ENCODE measurements around the gene JAM3. TPM values are rescaled to one million over a fixed set of nuclear protein-coding genes. Genes with fewer than 3 reads are reported as not detected.

The JAM3 gene
- total and polyA plus RNA-seq, 2 donors (not counting 1 experiment from before 2014, with no cell fraction given): 13.5 to 29.6 TPM

DNA sequence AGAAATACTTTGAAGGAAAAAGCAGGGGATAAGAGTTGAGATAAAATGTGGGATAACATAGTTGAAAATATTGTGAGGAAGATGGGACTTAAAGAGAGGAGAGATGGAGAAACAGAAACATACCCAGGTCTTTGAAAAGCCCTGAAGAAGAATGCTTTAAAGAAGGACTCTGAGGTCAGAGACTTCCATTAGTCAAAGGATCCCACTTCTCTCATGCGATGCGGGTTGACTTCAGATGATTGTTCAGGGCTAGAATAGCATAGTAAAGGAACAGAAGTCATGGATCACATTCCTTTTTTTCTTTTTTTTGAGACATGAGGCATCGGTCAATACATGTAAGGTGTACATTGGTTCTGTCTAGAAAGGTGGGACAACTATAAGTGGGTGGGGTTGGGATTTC lies 3.5 kb upstream of the JAM3 start:
- ChIA-PET POLR2A (no interaction called here), CTCF (no interaction called here)
- Histone ChIP-seq H3K27ac (ENCODE audit: low read length in 2 of 2) (no peak overlapping the region), H3K4me2 (replicated peaks; ENCODE audit: low read depth, low read length, poor library complexity, severe bottlenecking) (no peak overlapping the region), H4K20me1 (ENCODE audit: control insufficient read depth, insufficient read depth, low read length, poor library complexity, severe bottlenecking) (no peaks in the 10 kb centered on the region), H3K9ac (ENCODE audit: low read length) (no peak overlapping the region), H3K36me3 (replicated peaks in 1 of 2; ENCODE audit: control extremely low read depth in 1 of 2, control insufficient read depth in 1 of 2, extremely low read depth in 1 of 2, insufficient read depth in 2 of 2, low read length in 1 of 2) (no peaks in the 10 kb centered on the region), H2AFZ (ENCODE audit: insufficient read depth, low read depth, low read length, poor library complexity, severe bottlenecking) (no peak overlapping the region), H3K9me3 (ENCODE audit: control extremely low read depth in 1 of 3, control insufficient read depth in 2 of 3, insufficient read depth in 1 of 3, low read length in 2 of 3) (no peaks in the 10 kb centered on the region), H3K27me3 (replicated peaks in 1 of 4; ENCODE audit: control extremely low read depth in 1 of 4, control insufficient read depth in 3 of 4, insufficient read depth in 4 of 4, low read length in 3 of 4) (no peaks in the 10 kb centered on the region), H3K4me1 (ENCODE audit: control insufficient read depth in 2 of 2, insufficient read depth in 2 of 2, low read length in 2 of 2) (peaks cover 10 to 14% of the 10 kb centered on the region in 2 donors), H3K79me2 (ENCODE audit: control insufficient read depth, insufficient read depth, low read length) (peaks cover 5% of the 10 kb centered on the region), H3K4me3 (ENCODE audit: control extremely low read depth in 1 of 5, extremely low read depth in 1 of 5, insufficient read depth in 1 of 5, low read depth in 2 of 5, low read length in 4 of 5) (no peak overlapping the region)
- Mint-ChIP-seq H3K4me1 (peaks cover 14% of the 10 kb centered on the region), H3K9me3 (ENCODE audit: insufficient read depth) (no peaks in the 10 kb centered on the region), H3K27me3 (peaks cover 32% of the 10 kb centered on the region), H3K4me3 (no peak overlapping the region), H3K27ac (no peak overlapping the region)
- ATAC-seq (ENCODE audit: low read depth) (no peak), DNase-seq (no peak)
- intact Hi-C loops (cut with micrococcal nuclease): no loop called here
- no peak for TF ChIP-seq EZH2 (IDR thresholded peaks at IDR 0.05; ENCODE audit: borderline replicate concordance, insufficient read depth, low read depth, low read length, poor library complexity, severe bottlenecking)
- TF ChIP-seq, protein P1, sequence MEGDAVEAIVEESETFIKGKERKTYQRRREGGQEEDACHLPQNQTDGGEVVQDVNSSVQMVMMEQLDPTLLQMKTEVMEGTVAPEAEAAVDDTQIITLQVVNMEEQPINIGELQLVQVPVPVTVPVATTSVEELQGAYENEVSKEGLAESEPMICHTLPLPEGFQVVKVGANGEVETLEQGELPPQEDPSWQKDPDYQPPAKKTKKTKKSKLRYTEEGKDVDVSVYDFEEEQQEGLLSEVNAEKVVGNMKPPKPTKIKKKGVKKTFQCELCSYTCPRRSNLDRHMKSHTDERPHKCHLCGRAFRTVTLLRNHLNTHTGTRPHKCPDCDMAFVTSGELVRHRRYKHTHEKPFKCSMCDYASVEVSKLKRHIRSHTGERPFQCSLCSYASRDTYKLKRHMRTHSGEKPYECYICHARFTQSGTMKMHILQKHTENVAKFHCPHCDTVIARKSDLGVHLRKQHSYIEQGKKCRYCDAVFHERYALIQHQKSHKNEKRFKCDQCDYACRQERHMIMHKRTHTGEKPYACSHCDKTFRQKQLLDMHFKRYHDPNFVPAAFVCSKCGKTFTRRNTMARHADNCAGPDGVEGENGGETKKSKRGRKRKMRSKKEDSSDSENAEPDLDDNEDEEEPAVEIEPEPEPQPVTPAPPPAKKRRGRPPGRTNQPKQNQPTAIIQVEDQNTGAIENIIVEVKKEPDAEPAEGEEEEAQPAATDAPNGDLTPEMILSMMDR (IDR thresholded peaks at IDR 0.05): no peak
- 100% methylated on average over 2 of the region's 3 CpGs for WGBS (ENCODE audit: insufficient coverage)

DNA sequence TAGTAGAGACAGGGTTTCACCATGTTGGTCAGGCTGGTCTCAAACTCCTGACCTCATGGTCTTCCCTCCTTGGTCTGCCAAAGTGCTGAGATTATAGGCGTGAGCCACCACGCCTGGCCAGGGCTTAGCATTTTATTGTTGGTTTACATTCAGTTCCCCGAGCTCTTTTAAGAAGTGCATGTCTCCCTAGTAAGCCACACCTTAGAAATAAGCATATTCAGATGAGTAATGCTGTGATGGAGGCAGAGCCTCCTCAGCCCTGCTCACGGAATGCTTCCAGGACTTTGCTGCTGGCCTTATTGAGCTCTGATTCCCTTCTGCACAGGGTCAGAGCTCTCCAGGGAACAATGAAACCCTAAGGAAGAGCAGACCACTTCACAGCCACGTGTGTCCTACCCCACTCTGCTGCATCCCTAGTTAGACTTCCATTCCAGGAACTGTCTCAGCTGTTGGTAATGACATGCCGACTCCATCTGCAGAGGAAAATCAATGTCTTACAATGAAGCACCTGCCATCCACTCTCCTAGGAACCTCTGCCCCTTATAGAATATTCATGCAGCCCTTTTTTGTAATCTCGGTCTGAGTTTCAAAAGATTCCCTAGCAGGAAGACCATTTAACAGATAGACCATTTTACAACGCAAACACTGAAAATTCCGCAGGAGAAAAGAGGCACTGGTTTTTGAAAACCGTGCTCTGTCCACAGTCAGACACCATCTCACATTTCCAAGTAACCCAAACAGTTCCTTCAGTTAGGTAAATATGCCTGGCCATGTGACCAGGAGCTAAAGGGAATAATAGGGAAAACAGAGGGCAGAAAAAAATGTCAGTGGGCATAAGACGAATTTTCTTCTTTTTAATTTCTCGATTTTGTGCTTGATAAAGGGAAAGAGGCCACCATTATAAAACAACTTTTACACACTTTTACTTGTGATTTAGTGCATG lies 1.7 kb upstream of the JAM3 start:
- ChIA-PET CTCF (no interaction called here), POLR2A (no interaction called here)
- no peaks in the 10 kb centered on the region for H4K20me1 ChIP-seq (ENCODE audit: control insufficient read depth, insufficient read depth, low read length, poor library complexity, severe bottlenecking)
- no peaks in the 10 kb centered on the region for H3K36me3 ChIP-seq (replicated peaks in 1 of 2; ENCODE audit: control extremely low read depth in 1 of 2, control insufficient read depth in 1 of 2, extremely low read depth in 1 of 2, insufficient read depth in 2 of 2, low read length in 1 of 2)
- no peak overlapping the region for H3K9ac ChIP-seq (ENCODE audit: low read length)
- no peak overlapping the region for H3K27ac Mint-ChIP-seq
- ATAC-seq (ENCODE audit: low read depth) (no peak), DNase-seq (no peak)
- H3K27ac ChIP-seq (ENCODE audit: low read length in 2 of 2): no peak overlapping the region
- TF ChIP-seq, protein P1 (IDR thresholded peaks at IDR 0.05): no peak
- TF ChIP-seq EZH2 (IDR thresholded peaks at IDR 0.05; ENCODE audit: borderline replicate concordance, insufficient read depth, low read depth, low read length, poor library complexity, severe bottlenecking): no peak
- H2AFZ ChIP-seq (ENCODE audit: insufficient read depth, low read depth, low read length, poor library complexity, severe bottlenecking): no peak overlapping the region
- H3K4me1 Mint-ChIP-seq: peaks cover 27% of the 10 kb centered on the region
- H3K4me3 ChIP-seq (ENCODE audit: control extremely low read depth in 1 of 5, extremely low read depth in 1 of 5, insufficient read depth in 1 of 5, low read depth in 2 of 5, low read length in 4 of 5): no peak overlapping the region
- H3K79me2 ChIP-seq (ENCODE audit: control insufficient read depth, insufficient read depth, low read length): peaks cover 5% of the 10 kb centered on the region
- peaks cover 21% of the 10 kb centered on the region for H3K27me3 Mint-ChIP-seq
- 77% methylated on average over 4 of the region's 12 CpGs for WGBS (ENCODE audit: insufficient coverage)
- peaks cover 13 to 21% of the 10 kb centered on the region in 2 donors for H3K4me1 ChIP-seq (ENCODE audit: control insufficient read depth in 2 of 2, insufficient read depth in 2 of 2, low read length in 2 of 2)
- H3K27me3 ChIP-seq (replicated peaks in 1 of 4; ENCODE audit: control extremely low read depth in 1 of 4, control insufficient read depth in 3 of 4, insufficient read depth in 4 of 4, low read length in 3 of 4): no peaks in the 10 kb centered on the region
- no peaks in the 10 kb centered on the region for H3K9me3 ChIP-seq (ENCODE audit: control extremely low read depth in 1 of 3, control insufficient read depth in 2 of 3, insufficient read depth in 1 of 3, low read length in 2 of 3)
- intact Hi-C loops (cut with micrococcal nuclease): no loop called here
- no peaks in the 10 kb centered on the region for H3K9me3 Mint-ChIP-seq (ENCODE audit: insufficient read depth)
- no peak overlapping the region for H3K4me3 Mint-ChIP-seq
- H3K4me2 ChIP-seq (replicated peaks; ENCODE audit: low read depth, low read length, poor library complexity, severe bottlenecking): no peak overlapping the region

Data from B cell (primary cell).